HPDE6-E6E7 (cell line): ENCODE measurements around the gene FAM171A1.
"Not testable (repeated sequence)": the region's sequence is repeated elsewhere in the genome, so short reads cannot be mapped to it uniquely, and the experiment has no call there.

ENCODE experiments used
- DNase-seq: peaks from one replicate; pipeline ENCODE4 v3.0.0; 2011; ENCODE audit warnings: missing footprints; ENCODE audit errors: extremely low spot score

Gene FAM171A1

DNA sequence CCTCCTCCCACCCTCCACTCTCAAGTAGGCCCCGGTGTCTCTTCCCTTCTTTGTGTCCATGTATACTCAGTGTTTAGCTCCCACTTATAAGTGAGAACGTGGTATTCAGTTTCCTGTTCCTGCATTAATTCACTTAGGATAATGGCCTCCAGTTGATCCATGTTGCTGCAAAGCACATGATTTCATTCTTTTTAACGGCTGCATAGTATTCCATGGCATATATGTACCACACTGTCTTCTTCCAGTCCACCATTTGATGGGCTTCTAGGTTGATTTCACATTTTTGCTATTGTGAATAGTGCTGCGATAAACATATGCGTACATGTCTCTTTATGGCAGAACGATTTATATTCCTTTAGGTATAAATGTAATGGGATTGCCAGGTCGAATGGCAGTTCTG, 51.0 kb downstream of the FAM171A1 start:
- no peak for DNase-seq

- DNase-seq: no peak
Measured at GRCh38 chr10:15316871-15317464, 54.1 kb downstream of the FAM171A1 start.

DNA sequence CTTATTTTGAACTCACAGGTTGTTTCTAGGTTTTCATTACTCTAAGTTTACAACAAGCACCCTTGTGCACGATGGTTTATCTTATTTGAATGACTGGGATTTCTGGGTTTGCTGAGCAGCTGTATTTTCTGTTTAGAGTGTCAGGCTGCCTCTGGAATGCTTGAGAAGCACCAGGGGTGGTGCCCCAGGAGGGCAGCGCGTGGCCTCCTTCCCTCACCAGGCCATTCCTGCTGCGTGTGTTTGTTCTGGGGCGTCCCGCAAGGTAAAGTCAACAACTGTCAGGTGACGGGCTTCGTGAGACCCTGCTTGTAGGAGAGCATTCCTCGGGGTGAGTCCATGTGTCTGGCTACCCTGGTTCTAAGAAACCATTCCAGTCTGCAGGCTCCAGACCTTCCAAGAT, 54.9 kb downstream of the FAM171A1 start:
- no peak for DNase-seq

DNA sequence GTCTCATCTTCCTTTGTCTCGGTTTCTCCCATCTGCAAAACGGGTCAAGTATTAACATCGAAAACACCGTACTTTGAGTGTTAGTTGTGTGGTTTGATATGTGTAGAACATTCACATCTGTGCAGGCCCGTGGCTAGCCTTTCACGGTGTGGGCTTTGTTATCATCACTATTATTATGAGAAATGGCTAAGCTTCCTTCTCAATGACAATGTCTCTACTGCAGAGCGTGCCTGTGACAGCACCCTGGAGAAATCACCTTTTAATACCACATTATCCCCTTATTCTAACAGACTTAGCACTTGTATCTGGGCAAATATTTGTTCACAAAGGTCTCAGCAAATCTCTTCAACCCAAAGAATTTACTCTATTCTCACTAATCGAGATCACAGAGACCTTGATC, 55.8 kb downstream of the FAM171A1 start:
- DNase-seq: no peak

DNA sequence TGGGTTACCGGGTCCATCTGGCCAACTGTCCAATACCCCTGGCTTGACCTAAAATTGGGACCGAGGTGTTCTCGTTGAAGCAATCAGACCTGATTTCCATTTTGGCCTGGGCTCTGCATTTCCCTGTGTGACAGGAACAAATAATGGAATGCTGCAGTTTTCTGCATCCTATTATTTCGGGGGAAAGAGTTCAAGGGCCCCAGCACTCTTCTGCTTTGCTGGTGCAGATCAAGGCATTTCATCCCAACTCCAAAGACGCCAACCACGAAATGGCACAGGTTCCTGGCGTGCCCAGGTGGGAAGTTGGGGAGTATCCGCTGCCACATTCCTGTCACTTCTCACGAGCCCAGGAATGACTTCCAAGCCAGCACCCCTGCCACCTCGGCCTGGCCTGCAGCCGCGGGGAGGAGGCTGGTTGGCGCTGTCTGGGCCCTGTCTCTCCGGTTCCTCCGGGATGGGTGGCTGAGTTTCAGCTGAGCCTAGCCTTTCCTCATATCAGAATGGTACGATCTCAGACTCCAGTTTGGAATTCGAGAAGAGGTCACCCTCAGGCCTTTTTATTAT, 56.5 kb downstream of the FAM171A1 start:
- no peak for DNase-seq

- DNase-seq: no peak
Measured at GRCh38 chr10:15313843-15314242, 57.2 kb downstream of the FAM171A1 start.

DNA sequence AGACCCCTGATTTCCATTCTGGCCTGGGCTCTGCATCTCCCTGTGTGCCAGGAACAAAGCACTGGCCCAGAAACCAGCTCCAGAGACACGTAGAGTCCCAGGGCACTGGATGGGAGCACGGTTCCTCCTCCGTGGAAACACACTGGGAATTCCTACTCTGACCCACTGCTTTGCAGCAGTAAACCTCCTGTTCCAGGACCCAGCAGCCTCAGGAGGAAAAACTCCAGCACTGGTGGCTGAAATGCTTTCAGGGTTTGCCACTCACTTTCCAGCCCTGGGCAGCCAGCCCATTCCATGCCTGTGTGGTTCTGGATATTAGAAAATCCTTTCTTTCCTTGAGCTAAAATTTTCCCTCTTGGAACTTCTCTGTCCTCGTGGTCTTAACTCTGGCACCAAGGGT, 58.0 kb downstream of the FAM171A1 start:
- DNase-seq: no peak

- DNase-seq: no peak
Measured at GRCh38 chr10:15311569-15312280, 59.4 kb downstream of the FAM171A1 start.

DNA sequence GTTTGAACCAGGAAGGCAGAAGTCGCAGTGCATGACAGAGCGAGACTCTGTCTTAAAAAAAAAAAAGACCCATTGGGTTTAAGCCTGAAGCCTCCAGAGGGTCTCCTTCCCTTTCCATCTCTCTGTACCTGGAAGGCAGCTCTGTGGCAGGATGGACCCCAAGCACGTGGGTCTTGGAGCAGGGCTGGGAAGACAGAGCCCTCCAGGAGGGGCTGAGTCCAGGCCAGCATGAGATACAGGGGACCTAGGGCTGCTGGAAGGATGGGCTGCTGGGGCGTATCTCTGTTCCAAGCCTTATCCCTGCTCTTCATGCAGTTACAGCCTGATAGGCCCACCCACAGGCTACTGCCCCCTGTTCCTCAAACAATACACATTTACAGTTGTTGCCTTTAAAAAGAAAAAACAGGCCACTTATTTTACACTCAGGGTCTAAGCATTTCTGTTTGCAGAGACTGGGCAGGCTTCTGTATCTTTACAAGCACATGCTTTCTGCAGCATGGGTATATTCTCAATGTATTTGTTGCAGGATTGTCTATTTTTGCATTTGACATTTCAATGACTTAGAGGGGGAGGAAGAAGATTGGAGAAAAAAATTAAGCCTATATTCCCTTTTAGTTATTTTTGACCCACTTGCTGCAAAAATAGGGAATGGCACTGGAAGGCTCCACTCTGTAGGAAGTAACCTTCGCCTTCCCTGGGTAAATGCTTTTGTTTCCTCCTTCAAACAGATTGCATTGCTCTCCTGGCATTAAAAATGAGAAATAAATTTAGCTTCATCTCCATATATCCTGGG, 60.1 kb downstream of the FAM171A1 start:
- DNase-seq: no peak

DNA sequence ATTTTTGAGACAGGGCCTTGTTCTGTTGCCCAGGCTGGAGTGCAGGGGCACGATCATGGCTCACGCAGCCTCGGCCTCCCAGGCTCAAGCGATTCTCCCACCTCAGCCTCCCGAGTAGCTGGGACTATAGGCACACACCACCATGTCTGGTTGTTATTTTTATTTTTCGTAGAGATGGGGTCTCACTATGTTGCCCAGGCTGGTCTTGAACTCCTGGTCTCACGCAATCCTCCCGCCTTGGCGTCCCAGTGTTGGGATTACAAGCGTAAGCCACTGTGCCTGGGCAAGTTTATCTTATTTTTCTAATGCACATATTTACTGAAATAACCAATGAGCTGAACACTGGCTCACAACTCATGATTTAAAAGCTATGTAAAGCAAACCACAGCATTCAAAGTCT, 61.9 kb downstream of the FAM171A1 start:
- no peak for DNase-seq

DNA sequence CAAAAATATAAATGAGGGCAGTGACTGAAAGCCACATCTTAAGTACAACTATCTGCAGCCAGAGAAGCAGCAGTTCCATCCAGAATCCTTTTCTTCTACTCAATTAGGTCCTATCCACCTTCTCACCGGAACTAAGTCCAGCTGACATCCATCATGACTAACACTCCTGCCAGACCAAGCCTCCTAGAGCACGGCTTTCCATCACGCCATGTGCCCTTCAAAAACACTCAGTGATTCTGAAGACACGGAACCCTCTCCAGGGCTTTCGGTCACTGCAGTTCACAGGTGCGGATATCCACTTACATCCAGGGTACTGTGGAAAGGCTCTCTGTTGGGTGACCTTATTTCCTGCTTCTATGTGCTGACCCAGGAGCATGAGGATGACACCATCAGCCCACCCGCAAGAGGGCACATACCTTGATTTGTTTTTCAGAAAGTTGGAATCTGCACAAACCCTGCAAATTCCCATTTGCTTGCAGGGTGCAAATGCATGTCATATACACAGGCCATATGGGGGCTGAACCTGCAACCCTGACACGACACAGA, 64.3 kb downstream of the FAM171A1 start:
- no peak for DNase-seq

DNA sequence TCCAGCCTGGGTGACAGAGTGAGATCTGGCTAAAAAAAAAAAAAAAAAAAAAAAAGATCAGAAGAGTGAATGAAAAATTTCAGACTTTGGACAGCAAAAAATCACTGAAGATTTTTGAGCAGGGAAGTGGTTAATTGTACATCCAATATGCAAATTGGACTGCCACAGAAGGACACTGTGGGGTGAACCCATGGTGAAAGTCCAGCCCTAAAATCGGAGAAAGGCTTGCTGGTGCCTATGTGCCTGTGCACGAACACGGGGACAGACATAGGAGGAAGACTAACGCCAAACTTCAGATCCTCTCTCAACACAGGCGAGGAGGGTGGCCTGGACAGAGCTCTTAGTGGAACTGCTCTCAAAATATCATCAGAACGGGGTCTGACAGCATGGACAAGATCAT, 65.5 kb downstream of the FAM171A1 start:
- DNase-seq: no peak

DNA sequence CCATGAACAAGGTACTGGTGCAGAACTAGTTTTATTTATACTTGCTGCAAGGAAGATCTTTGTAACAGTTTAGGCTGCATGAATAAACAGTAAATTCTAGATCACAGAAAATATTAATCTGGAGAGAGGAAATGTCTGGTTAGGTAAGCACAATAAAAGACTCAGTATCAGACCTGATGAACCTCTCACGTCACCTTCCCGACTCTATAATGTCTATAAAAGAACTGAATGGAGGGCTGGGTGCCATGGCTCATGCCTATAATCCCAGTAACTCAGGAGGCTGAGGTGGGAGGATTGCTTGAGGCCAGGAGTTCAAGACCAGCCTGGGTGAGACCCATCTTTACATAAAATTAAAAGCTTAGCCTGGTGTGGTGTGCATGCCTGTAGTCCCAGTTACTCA, 65.9 kb downstream of the FAM171A1 start:
- DNase-seq: no peak

- not testable (repeated sequence) for DNase-seq
Measured at GRCh38 chr10:15302188-15302956, 68.7 kb downstream of the FAM171A1 start.

DNA sequence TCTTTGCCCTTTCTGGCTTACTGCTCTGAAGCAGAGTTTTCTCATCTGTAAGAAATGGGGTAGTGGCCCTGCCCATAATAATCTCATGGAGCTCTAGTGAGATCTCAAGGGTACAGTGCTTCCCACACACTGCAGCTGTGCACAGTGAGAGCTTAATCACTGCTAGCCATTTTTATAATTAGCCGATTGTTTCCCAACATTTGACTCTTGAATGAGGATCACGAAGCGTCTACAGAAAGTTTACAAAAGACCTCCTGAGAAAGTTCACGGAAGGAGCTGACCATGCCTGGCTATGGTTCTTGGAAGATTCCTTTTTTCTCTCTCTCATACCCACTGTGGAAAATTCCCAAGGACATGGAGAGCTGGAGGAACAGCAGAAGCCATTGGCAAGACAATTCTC, 70.4 kb downstream of the FAM171A1 start:
- no peak for DNase-seq

- DNase-seq: no peak
Measured at GRCh38 chr10:15300145-15300544, 70.9 kb downstream of the FAM171A1 start.

GRCh38 chr10:15296701-15297100, 74.4 kb downstream of the FAM171A1 start:
- no peak for DNase-seq

DNA sequence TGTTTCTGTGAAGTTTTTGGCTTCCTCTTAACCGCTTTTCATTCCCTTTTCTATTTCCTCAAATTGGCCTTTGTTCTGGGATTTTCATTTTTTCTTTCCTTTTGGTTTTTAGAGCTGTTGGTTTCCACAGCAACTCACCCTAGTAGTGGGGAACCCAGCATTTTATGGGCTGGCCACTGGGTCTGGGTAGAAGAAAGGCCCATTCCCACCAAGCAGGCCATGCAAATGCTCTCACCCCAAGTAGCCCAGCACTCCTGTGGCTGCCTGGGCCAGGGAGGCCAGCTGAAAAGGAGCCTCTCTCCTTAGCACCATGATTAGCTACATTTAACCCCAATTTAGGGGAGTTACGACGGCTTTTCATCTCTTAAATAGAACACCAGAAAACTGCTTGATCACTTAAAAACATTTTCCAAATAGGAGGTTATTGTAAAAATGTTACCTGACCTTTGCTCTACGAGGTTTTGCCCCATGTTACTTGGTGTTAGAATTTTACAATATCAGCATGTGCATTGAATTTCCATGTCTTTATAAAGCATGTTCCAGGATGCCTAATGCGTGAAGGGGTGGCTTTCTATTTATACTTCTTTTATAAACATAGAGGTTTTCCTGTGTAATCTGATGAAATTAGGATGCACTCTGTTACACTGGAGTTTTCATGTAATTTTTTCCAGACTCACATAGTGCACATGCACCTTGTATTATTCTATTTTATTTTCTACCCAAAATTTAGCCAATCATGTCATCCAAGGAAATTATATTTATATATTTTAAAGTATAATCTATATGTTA, 75.4 kb downstream of the FAM171A1 start:
- DNase-seq: no peak

DNA sequence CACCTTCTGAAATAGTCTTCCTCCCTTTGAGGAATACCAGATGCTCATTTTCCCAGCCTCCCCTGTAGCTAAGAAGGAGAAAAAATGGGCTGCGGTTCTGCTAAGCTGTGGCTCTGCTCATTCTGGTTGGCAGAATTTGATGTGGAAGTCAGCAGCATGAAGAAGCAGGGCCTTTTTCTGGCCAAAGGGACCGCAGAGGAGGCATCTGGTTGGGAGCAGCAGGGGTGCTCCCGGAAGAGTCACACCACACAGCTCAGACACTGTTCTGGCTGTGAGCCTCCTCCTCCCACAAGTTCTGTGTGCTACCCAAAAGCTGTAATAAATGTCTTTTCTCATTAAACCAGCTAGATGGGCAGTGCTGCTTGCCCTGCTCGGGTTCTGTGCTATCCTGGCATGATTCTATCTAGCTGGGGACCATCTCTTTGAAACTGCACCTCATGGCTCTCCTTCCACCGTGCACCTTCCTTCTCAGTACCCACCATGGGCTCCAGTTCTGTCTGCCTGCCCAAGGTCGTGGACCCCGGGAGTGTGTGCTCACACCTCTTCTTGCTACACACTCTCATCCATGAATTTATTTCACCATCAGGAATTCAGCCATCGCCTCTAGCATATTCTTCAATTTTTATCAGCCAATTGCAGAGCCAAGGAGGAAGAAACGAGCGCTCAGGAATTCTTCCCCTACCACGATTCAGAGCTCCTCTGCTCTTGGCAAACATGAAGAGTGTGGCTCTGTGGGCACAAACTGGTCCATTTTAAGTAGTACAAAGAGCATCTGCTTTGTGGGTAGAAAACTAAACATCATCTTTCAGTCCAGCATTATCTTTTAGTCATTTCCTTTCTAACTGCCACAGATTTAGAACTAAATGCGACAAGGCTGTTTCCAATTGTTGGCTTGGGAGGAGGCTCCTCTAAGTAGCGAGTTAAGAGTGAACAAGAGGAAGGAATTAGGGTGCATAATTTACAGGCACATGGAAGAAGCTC, 76.9 kb downstream of the FAM171A1 start:
- DNase-seq: no peak

- no peak for DNase-seq
Measured at GRCh38 chr10:15290671-15291070, 80.4 kb downstream of the FAM171A1 start.
